GM21526 (cell line): ENCODE measurements around the gene PLET1.
A peak's percentile ranks its signal among the peaks of the same experiment; 100 is the strongest.

Experiments used
- ATAC-seq: cut with Tn5 transposase; IDR thresholded peaks from one replicate; pipeline ENCODE4 v1.9.1; 2021; ENCODE audit warnings: moderate library complexity; ENCODE audit not compliant: unreplicated experiment, low FRiP score

Gene PLET1

DNA sequence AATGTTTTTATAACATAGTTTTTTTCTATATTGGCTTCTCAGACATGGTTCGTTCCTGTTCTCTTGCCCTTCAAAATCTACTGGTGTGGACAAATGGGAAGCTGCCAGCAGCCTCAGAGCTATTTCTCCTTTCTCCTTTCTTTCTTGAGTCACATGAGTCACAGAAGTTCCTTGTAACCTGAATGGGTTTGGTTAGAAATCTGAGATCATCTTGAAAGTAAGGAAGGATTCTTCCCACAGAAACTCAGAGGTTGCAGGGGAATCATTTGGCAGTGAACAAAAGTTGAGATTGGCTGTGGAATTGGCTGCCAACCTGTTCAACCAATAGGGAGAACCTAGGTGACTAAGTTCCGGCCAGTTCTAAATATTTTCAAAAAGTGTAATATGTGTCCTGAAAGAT, 12.5 kb downstream of the PLET1 start:
- no peak for ATAC-seq

DNA sequence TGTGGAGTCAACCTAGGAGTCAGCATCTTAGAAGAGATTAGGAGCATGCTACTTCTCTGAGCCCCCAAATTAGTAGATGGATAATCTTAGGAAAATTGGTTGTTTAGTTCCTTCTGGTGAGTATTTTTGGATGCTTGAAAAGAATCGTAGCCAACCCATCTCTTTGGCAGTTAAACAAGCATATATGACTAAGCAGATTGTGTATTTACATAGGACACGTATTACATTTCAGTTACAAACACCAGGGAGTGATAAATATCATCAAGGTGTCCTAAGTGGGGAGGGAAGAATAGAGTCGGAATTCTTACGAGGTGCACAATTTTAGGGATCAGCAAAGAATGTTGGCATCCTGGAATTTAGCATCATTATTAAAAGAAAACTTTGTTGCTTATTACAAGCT, 13.5 kb downstream of the PLET1 start:
- ATAC-seq = no peak

GRCh38 chr11:112241486-112241885, 19.2 kb downstream of the PLET1 start:
- no peak for ATAC-seq

DNA sequence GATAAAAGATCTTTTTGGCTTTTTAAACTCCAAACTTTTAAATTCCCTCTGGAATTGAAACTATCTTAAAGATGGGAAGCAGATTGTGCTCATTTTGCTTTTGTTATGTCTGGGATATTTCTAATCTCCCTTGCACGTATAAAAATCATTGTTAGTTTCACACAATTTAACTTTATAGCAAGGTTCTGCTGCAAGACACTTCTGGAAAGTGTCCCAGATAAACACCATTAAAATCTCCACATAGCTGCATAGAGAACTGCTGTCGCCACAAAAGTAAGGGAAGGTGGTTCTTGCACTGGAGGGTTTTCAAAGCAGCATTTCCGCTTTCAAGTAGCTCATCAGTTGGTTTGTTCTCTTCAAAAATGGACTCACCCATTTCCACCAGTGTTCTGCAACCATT, 22.6 kb downstream of the PLET1 start:
- ATAC-seq = no peak

DNA sequence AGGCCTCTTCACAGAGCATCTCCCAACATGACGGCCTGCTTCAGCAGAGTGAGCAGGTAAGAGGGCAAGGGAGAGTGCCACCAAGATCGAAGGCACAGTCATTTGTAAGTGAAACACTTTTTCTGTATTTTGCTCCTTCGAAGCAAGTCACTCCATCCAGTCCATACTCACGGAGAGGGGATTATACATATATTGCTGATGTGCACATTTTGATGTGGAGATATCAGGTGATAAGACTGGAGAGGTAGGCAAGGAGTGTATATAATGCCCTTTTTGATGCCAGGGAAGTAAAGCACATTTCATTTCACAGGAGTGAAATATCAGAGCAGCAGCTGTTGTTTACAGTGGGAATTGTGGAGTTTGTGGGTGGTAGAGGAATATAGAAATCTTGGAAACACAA, 23.2 kb downstream of the PLET1 start:
- no peak for ATAC-seq

DNA sequence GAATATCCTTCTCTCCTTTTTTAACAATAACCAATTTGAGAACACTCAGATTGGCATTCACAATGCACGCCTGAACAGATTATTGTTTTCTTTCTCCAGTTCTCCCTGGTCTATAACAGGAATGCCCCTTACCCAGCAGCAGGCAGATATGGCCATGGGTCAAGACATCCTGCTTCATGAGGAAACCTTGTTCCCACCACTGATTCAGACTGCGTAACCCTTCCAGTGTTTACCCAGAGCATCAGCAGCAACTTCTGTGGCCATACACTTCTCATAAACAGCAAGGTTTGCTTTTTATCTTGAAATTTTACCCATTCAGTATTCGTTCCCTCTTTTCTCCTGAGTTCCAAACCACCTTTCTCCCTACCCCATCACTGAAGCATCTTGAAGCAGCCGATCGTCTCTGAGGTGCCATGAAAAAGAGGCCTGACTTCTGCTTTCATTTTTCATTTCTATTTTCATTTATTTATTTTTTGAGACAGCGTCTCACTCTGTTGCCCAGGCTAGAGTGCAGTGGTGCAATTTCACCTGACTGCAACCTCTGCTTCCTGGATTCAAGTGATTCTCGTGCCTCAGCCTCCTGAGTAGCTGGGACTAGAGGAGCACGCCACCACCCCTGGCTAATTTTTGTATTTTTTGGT, 24.8 kb downstream of the PLET1 start:
- no peak for ATAC-seq

DNA sequence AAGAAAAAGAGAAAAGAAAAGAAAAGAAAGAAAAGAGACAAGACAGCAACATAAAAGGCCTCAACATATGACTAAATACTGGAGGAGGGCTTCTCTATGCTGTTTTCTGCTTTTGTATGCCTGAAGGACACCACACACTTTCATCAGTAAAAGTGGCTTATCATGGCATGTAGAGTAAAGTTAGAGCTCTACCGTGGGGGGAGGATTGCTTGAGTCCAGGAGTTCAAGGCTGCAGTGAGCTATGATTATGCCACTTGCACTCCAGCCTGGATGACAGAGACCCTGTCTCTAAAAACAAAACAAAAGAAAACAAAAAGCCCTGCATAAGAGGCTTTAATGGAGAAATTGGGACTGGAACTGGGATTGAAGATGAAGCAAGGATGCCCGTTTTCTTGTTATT, 28.7 kb downstream of the PLET1 start:
- no peak for ATAC-seq

DNA sequence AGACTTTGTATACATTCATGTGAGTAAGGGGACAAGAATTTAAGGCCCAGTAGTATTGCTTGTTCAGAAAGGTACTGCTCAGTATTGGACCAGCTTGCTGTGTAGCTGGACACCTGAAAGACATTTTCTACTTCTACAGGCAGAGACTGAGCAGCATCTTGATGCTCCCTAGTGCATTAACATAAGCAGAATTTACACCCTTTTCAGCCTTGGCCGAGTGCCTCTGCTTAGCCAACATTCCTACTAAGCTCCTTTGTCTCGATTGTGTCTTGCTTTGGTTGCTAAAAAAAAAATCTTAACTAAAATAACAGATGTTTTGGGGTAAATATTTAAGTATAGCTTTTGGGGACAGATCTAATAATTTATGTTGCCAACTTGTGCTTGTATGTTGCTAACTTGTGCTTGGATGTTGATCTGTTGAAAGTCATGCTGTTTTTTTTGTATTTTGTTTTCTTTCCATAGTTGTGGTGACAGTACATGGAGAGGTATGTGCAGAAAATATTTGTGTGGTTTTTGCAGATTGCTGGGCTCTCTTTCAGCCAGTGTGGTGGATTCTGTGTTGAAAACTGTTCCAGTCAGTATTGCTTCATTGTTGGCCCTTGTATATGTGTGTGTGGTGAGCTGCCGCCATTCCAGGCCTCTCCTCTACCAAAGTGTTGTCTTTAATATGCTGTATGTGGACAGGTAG, 30.8 kb downstream of the PLET1 start:
- ATAC-seq = no peak

DNA sequence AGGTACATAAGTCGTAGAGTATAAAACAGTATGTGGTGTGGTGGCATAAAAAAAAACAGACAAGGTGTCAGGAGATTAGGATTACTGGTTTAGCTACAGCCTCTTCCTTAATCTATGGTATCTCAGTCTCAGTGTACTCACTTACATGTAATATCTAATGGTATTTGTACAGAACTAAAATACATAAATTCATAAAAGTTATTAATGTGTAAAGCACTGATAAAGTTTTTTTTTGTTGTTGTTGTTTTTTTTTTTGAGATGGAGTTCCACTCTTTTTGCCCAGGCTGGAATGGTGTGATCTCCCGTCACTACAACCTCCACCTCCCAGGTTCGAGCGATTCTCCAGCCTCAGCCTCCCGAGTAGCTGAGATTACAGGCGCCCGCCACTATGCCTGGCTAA, 31.5 kb downstream of the PLET1 start:
- ATAC-seq = no peak

DNA sequence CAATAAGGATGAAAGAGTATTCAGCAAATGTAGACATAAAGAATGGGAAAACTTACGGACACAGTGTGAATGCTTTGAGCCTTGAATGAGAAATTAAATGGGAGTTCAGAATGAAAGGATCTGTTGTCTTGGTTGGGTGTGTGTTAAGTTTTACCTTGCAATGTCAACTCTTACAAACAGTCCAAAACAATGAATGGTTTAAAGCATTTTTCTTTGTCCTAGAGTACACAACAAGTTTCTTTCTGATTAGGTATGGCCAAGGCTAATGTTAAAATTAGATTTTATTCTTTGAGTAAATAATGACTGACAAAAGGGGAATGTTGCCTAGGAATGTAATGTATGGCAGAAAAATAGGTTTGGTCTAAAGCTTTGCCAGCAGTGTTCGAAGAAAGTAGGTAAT, 32.0 kb downstream of the PLET1 start:
- ATAC-seq = no peak

- no peak for ATAC-seq
These were observed 33.2 kb downstream of the PLET1 start for GRCh38 chr11:112227471-112227870.

DNA sequence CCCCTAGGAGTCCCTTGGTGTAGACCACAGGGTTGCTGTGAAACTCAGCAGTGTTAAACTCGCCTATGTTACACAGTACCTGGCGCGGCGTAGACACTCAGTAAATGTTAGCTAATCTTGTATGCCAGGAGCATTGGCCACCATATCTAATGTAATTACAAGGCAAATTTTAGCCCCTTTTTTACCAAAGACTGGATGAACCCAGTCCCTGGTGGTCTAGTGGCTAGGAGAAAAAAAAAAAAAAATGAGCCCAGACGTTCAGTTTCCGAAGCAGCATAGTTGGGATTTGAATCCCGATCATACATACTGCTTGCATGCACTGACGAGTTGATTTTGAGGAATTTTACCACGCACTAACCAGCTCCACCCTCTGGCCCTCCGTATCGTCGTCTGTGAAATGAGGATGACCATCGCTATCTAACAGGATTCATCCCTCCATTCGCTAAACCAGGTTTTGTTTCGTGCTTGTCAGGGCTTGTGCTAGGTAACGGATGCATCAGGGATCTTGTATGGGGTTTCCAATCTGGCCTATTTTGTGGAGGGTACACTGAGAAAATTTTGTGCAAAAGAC, 33.7 kb downstream of the PLET1 start:
- ATAC-seq = peak; percentile 41

DNA sequence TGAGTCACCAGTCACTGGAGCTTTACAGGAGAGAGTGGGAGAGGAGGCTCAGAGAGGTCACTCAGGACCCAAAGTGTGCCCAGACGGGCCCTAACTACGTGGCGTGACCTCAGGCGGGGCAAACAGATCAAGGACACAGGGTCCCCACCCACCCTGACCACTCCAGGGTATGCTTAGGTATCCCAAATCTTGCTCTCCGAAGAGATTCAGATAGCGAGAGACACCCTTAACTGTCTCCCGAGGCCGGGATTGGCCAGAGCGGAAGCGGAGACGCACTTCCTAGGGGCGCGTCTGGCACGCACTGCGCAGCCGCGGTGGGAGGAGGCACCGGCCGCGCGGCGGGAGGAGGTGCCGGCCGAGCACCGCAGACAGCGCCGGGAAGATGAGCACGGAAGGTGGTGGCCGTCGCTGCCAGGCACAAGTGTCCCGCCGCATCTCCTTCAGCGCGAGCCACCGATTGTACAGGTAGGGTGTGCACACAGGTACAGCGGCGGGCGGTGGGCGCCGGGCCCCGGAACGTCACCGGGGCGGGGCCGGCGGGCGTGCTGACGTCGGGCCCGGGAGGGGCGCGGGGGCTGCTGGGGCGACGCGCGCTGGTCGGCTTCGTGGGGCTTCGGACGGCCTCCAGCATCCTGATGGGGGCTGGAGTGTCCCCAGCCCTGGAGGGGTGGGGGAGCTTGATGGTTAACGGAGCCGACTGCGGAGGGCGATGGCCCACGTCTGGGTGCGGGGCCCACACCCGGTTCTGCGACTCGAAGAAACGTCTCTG, 34.4 kb downstream of the PLET1 start, which contains the start of gene PTS:
TSS of gene PTS (plus strand) at position 367 of the 769 bp plus-strand sequence. CDS start at position 383, 16 bp downstream.
- ATAC-seq = peak; percentile 95

DNA sequence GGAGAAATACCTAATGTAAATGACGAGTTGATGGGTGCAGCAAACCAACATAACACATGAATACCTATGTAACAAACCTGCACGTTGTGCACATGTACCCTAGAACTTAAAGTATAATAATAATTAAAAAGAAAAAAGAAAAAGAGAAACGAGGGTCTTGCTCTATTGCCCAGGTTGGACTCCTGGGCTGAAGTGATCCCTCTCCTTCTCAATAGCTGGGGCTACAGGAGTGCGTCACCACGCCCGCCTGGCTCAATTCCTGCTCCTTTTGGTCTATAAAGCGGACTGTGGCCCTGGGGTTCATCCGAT, 35.0 kb downstream of the PLET1 start:
- no peak for ATAC-seq

- ATAC-seq = no peak
These were observed 36.7 kb downstream of the PLET1 start for GRCh38 chr11:112223754-112224532.

DNA sequence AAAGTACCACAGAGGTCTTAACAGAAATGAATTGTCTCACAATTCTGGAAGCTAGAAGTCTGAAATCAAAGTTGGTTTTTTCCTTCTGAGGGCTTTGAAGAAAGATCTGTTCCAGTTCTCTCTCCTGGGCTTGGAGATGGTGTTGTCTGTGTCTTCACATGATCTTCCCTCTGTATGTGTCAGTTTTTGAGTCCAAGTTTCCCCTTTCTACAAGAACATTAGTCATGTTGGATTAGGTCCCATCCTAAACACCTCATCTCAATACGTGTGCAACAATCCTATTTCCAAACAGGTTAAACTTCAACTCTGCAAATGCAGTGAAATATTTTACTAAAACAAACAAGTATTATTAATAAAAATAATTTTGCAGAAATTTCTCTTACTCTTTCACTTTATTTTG, 37.5 kb downstream of the PLET1 start:
- ATAC-seq = no peak

DNA sequence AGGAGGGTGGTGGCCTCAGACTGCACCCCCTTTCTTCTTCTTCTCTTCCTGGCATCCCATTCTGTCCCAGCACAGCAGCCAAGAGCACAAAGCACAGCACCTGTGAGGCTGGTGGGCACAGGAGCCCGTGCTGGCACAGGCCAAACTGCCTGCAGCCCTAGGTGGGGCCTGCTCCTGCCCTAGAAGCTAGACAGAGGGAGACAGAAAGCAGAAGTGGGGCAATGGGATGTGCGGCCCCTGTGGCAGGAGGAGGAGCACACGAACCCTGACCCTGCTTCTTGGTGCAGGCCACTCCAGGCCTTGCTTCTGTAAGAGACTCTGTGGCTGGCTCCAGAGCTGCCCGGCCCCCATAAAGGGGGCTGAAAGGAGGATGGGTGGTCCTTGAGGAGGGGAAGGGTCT, 38.4 kb downstream of the PLET1 start:
- ATAC-seq = no peak

DNA sequence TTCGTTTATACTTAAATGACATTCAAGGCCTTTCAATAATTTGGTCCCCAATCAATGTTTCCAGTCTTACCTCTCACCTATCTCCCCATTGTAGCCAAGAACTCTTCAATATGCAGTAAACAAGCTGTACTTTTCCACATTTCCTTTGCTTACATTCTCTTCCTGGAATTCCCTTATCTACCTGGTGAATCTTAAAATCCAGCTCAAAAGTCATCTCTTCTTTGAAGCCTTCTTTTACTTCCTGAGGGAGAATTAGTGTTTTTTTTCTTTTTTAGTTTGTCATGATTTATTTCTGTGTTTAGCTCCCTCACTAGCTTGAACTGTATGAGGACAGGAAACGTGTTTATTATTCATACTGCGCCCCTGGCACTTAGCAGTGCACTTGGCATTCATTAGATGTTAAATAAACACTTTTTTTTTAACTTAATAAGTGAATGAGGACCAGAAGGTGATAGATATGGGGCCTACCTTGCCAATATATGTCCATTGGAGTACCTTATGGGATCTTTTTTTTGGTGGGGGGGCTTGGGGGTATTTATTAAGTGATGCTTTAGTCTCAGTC, 39.3 kb downstream of the PLET1 start:
- no peak for ATAC-seq

- peak; percentile 85 for ATAC-seq
These were observed 41.0 kb downstream of the PLET1 start for GRCh38 chr11:112219476-112220232.
